ENCODE results near the gene NRP1.
A peak's percentile ranks its signal among the peaks of the same experiment; 100 is the strongest.
"Not testable (repeated sequence)": the region's sequence is repeated elsewhere in the genome, so short reads cannot be mapped to it uniquely, and the experiment has no call there.

Gene NRP1

DNA sequence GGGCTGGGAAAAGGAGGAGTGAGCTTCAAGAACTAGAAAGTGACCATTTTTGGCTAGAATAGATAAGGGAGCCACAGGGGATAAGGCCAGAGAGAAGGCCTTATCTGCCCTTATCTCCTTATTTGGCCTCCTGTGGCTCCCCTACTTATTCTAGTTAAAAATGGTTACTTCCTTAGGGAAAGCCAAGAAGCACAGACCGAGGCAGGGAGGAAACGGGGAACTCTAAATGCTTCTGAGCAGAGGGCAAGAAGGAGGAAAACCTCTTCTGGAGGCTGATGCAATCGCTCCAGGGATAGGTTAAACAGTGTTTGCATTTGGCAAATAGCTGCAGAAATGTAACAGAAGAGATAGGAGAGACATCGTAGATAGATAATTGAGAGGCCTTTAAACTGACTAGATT is 18.6 kb downstream of the NRP1 start:
- no peak for DNase-seq

DNA sequence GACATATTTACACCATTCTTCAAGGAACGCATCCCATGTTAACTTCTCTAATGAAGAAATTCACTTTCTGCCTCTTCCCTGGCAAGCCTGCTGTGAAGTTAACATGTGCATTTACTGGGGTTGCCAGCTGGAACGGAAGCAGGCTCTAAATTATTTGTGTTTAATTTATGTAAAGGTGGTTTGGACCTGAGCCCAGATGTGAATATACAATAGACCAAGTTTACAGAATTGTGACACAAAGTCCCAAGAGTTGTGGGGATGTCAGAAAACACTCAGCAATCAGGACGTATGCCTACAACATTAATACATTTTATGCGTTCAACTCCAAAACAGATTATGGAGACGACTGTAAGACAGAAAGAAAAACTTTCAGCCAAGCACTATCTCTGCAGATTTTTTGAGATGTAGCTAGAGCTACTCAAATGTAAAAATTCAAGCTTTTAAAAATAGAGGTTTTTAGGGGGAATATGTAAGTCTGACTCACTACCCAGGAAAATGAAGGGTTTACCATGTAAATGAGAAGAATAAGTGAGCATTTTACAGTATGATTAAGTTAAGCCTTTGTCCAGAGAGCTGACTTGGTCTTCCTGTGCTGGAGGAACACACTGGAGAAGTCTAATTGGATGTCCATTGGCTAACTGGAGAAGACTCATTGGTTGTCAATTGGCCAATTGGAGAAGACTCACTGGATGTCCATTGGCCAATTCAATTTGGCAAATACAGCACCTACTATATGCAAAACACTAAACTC is 19.5 kb downstream of the NRP1 start:
- DNase-seq = no peak

DNA sequence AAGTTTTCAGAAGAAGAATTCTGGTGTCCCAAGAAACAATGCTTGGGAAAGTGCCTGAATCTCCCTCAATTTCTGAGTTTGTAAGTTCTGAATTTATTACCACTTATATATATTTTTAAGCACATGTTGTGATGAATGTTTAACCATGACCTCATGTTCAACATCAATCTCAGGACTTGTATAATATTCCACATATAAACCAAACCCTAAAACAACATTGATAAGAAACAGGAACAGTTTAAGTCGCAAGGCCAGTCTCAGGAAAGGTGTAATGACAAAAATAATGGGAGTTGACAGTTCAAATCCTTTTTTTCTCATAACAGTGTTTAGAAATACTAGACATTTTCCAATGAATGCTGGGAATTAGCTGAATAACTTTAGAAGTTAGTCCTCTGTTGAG is 22.8 kb downstream of the NRP1 start:
- DNase-seq = no peak

DNA sequence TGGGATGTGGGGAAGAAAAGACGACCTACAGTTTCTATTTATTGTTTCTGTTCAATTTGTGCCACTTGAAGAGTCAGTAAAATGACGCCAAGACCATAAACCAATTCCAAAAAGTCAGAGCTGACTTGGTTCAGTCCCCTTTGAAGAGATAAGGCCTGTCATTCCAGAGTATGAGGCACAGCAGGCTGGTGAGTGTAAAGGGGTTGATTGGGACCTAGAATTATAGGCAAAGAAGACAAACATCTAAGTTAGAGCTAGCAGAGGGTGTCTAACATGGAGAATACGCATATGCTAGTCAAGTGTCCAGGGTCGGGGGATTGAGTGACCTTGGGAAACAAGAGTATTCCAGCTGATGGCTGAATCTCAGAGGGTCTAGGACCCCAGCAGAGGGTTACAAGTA is 23.6 kb downstream of the NRP1 start:
- DNase-seq = no peak

DNA sequence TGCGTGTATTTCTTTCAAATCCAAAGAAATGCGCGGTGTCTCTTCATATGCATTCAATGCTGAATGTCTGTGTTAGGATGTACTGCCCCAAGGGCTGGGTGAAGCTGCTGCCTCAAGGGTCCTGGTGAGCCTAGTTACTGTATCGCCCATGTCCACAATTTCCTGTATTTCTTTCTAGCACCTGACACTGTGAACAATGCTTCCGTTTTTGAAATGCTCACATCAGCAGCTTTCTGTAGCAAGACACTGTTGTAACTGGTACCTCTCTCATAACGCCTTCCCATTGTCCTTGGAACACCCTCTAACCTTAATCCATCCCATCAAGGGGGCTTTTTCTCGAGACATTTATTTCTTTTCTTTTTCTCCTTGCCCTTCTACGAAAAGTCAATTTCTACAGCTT is 25.1 kb downstream of the NRP1 start:
- DNase-seq = no peak

DNA sequence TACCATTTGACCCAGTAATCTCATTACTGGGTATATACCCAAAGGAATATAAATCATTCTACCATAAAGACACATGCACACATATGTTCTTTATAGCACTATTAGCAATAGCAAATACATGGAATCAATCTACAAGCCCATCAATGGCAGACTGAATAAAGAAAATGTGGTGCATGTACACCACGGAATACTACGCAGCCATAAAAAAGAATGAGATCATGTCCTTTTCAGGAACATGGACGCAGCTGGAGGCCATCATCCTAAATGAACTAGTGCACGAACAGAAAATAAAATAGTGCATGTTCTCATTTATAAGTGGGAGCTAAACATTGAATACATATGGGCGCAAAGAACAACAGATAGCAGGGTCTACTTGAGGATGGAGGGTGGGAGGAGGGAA is 26.6 kb downstream of the NRP1 start:
- DNase-seq = no peak

DNA sequence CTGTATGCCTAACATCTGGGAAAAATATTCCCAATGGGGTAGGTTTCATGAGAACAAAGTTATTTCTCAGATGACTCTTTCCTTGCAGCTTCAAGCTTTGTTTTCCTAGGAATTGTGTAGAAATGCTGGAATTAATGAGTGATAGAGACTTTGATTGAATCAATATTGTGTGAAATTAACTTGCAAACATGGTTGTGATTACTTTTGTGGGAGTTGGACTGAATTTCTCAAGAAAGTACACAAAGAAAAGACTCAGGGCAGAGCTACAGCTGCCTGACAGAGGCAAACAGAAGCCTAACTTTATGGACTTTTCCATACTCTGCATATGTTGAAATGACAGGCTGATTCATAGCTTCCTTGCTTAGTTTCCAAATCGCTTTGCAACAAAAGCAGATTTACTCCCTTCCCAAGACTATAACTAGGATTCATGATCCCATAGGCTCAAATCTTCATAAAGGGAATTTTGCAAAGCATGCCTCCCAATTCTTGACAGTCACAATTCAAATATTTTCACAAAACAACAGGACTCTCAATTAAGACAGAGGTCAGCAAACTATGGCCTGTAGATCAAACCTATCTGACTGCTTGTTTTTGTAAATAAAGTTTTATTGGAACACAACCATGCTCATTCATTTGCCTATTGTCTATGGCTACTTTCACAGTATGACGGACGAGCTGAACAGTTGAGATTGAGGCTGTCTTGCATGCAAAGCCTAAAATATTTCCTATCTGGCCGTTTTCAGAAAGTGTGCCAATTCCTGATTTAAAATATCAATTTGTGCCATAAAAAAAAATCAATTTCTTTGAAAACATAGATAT is 27.6 kb downstream of the NRP1 start:
- no peak for DNase-seq

DNA sequence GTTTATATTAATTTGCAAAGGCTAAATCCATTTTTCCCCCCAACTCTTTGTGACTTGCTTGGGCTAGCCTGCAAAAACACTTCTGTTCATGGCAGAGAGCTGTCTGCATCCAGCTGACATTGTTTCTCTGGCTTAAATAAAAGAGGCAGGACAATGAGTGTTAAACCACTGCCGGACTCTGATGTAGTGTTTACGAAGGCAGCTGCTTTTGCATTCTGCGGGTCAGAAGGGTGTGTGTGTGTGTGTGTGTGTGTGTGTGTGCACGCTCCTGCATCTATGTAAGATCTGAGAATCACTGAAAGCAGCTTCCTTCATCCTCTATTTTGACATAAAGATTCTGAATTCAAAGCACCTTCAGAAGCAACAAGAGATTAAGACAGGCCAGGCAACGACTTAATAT is 28.3 kb downstream of the NRP1 start:
- no peak for DNase-seq

DNA sequence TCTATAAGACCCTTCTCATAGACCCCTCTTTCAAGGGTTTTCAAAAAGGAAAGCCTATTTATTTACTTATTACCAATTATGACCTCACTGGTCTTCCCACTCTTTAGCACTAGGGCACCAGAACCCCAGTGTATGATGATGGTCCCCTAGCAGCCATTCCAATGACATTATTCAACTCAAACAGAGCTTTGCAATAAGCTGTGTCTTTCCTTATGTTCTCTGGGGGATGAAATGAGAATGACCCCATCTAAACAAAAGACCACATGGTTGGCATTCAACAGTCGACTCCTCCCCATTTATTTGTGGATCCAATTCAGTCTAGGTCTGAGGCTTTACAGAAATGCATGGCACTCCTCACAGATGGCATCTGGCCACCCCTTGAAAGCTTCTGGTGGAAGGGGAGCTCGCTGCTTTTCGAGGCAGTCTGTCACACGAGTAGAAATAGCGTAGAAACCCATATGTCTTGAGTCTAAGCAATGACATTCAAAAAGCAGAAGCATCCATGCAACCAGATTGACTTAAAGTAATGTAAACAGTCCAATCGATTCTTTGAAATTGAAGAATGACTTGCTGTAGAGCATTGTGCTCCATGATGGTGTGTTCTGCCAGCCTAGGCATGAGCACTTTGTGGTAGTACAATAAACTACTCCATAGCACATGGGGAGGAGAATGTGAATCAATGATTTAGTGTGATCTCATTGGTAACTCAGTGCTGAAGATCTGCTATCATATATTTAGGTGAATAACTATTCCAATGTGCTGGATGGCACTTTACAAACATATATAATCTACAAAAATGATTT is 29.8 kb downstream of the NRP1 start:
- DNase-seq = no peak

DNA sequence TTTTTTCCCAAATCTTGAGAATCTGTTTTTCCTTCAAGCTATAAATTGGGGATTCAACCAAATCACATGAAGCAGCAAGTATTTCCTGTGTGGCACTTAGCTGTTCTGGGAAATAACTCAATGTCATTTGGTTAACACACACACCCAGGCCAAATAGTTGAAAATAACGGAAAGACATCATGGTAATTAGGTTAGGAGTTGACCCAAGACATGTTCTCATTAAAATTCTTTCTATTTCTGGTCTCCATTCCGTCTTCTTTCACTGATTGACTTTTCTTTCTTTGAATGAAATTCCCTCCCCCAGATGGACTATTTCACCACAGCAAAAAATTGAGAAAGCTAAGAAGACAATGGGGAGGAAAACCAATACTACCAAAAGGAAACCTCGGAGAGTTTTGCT is 30.5 kb downstream of the NRP1 start:
- DNase-seq = no peak

DNA sequence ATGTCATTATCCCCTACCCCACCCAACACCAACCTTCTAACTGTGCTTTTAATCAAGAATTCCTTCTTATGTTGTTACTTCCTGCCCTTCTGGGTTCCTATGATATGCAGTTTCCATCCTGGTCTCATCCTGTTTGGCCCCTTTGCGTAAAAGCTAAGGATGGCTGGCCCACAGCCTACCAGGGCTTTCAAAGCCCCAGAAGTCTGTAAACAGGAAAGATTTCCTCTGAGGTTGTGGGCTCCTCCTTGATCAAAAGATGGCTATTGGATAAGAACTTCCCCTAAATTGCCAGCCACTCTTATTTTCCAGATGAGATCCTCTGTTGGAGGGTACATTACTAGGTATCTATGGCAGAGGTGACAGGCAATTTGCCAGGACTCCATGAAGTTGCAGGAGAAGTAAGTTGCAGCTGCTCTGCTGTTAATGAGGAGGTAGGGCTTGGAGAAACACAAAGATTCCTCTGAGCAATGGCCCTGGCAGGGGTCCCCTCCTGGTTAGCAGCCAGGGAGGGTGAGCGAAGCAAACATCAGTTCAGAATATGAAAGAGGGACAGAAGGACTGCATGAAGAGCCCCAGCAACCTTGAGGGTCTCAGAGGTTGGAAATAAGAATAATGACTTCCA is 32.1 kb downstream of the NRP1 start:
- DNase-seq = no peak

DNA sequence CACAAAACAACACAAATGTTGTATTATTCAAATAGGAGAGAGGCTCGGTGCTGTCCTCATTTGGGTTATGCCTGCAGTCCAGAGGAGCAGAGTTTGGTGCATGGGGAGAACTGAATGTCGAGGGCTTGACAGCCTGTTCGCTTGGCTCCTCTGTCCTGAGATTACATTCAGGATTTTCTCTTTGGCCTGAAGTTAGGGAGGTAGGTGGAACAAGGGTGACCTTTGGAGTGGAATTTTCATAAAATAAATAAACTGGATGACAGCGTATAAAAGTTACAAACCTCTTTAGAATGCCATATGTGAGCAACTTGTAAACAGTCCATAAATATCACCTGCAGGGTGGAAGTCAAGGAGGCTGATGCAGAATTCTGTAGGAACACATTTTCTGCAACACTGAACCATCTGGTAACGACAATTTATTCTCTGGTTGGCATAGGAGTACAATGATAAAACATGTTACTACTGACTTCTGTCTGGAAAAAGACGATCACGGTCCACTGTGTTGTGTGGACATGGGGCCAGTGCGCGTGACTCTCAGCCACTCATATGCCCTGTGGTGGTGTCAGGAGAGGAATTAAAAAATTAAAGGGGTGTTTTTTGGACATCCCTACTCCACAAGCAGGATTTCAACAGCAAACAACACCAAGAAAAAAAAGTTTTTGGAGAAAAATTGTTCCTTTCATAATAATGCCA is 33.2 kb downstream of the NRP1 start:
- no peak for DNase-seq

DNA sequence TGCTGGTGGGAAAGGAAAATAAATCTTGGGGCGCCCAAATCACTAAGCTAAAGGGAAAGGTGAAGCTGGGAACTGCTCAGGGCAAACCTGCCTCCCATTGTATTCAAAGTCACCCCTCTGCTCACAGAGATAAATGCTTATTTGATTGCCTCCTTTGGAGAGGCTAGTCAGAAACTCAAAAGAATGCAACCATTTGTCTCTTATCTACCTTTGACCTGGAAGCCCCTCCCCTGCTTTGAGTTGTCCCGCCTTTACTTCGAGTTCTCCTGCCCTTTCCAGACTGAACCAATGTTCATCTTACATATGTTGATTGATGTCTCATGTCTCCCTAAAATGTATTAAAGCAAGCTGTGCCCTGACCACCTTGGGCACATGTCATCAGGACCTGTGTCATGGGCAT is 33.9 kb downstream of the NRP1 start:
- DNase-seq = not testable (repeated sequence)

DNA sequence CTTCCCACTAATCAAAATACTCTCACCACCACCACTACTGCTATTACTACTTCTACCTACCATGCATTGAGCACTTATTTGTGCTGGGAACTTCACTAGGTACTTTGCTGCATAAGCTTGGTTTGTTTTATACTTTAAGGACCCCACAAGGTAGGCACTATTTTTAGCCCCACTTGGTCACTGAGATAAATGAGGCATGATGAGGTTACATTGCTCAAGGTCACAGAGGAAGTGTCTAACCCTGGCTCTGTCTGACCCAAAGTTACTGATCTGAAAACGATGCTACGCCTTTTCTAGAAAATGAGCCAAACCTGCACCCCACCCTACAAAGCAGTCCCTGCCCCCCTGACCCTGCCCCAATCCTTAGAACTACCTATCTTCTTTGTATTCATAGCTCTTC is 35.6 kb downstream of the NRP1 start:
- no peak for DNase-seq

DNA sequence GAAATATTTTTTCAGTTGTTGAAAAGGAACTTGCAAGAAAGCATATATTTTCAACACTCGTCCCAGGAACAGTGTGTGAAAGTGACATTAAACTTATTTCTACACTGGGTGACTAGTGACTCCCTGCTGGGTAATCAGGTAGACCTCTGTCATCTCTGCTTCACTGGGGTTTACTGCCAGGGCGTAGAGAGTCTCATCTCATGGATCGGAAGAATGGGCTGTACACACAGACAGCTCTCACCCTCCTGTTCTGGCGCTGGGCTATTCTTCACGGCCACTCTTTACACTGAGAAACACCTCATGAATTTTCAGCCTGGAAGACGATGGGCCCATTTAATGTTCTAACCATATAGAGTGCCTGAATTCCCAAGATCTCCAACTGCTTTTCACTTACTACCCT is 36.4 kb downstream of the NRP1 start:
- DNase-seq = no peak

DNA sequence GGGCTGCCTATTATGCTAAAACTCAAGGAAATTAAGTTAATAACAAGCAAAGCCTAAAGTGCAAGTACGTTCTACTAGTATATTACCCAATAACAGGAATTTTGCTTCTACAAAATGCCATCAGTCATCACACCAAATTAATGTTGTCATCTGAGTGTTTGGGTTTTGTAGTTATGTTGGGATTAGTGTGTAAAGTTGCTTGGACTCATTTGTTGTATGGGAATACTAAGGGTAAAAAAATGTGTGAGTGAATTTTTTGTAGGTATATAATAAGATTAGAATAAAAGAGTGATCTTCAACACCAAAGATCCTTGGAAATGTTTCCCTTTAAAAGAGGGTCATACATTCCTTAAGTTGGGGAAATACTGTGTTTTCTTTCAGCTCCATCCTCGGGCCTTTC is 38.6 kb downstream of the NRP1 start:
- DNase-seq = no peak

DNA sequence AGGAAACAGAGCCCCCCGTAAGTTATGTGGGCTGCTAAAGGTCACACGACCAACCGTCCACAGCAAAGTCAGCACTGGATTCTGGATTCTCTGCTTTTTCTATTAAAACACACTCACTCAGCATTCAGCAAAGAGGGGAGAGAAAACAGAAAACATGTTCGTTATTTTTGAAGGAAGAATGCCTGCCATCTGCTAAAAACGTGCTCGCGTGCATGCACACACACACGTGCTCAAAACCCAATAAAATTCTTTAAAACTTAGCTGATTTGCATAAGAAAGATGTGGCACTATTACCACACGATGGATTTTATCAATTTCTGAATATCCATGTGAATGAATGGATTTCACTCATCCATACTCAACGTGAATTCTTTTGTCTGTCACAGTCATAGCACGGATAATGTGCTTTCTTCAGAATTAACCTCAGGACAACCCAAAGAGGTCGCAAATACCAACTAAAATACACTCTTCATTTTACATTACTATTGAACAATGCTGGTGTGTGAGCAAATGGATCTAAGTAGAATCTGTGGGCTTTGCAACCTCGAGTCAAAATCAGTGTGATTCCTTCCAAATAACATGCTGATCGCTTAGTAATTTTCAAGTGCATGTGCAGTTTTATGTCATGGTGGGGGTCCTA is 40.8 kb downstream of the NRP1 start:
- DNase-seq = no peak

DNA sequence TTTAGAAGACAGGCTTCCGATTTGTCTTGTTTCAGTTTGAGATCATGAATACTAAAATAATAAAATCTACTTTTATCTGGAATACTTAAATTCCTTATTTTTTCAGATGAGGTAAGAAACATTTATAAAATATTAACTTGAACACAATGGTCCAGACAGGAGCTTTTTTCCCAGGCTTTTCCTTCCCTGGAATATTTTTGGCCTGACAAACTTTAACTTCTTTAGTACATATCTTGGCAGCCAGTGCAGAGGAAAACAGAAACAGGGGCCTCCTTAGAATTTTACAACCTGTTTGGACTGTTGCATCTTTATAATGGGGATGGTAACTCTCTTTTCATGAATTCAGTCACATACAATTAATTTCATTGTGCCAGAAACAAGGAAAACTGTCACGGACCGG is 41.4 kb downstream of the NRP1 start:
- DNase-seq = no peak

DNA sequence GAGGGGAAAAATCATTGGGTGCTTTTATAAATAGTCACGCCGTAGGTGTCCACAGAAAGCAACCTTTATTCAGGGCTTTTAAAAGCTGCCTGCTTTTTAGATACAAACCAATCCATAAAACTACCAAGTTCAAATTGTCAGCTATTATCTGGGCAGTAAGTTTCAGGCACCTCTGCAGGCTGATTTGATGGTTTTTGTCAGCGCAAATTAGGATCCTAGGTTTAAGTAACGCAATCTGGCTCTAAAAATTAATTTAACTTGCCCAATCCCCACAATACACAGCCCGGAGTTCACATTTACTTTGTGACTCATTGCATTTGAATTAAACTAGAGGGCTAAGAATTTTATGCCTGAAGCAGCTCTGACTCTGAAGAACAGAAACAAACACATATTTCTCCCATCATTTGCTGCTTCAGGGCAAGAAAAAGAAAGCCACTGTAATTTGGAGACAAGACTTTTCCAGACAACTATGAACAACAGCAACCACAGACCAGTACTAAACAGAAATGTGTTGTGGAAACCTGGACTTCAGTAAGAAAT is 43.3 kb downstream of the NRP1 start:
- DNase-seq = peak in 1 of 2 experiments; percentile 34

DNA sequence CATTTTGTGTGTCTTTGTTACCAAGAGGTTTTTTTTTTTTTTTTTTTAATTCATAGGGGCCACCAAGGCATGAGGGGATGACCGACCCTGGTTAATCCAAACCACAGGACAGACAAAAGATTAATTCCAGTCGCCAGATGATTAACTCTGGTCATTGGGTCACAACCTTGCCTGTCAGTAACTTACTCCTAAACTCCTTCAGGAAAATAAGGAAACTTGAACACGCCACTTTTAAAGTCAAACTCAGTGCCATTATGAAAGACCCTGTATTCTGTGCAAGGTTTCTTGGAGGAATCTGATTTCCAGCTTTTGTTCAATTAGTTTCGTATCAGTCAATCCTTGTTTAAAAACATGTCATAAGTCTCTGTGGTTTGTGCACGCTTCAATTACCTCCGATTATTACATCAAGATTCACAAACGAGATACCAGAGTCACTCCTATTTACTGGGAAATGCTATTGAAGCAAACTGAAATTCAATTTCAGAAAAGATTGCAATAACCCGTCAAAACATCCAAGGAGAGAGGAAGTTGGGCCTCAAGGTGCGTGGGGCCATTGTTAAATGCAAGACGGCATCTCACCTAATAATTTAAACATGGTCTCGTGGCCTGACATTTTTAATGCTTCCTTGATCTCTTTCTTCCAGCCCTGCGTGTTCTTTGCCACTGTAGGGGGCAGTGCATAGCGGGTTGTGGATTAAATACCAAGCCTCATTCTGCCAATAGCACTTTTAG is 44.0 kb downstream of the NRP1 start:
- no peak for DNase-seq

DNA sequence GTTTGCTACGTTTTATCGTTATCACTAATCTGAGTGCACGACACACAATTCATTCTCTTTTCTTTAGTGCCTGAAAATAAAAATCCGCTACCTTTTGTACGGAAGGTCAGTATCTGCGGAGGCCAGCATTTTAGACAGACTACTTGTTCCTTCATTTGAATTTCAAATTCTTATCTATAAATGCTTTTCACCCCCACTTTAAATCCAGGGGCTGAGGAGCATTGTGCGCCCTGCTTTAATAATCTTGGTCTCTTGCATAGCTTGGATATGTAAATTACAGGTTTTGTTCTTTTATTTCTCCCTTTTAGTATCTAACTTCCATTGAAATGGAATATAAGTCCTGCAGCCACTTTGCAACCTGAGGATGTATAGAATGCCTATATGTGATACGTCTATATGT is 44.7 kb downstream of the NRP1 start:
- DNase-seq = no peak
